GM21723 (cell line): ENCODE results near the gene HP.
"Not testable (repeated sequence)": the region's sequence is repeated elsewhere in the genome, so short reads cannot be mapped to it uniquely, and the experiment has no call there.

ENCODE experiments used
- ATAC-seq: cut with Tn5 transposase; IDR thresholded peaks from one replicate; pipeline ENCODE4 v1.9.1; 2021; ENCODE audit warnings: mild to moderate bottlenecking, moderate library complexity; ENCODE audit not compliant: unreplicated experiment

Gene HP

GRCh38 chr16:72043058-72043457, 11.2 kb upstream of the HP start:
- no peak for ATAC-seq

DNA sequence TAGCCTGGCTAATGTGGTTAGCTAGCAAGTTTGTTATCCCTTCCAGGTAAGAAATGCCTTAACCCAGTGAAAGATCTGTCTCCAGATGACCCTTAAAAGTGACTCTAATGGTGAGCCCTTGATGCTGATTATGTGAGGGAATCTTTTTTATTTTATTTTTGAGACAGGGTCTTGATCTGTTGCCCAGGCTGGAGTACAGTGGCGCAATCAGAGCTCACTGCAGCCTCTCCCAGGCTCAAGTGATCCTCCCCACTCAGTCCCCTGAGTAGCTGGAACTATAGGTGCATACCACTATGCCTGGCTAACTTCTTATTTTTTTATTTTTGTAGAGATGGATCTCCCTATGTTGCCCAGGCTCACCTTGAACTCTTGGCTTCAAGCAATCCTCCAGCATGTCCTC, 10.8 kb upstream of the HP start:
- no peak for ATAC-seq

DNA sequence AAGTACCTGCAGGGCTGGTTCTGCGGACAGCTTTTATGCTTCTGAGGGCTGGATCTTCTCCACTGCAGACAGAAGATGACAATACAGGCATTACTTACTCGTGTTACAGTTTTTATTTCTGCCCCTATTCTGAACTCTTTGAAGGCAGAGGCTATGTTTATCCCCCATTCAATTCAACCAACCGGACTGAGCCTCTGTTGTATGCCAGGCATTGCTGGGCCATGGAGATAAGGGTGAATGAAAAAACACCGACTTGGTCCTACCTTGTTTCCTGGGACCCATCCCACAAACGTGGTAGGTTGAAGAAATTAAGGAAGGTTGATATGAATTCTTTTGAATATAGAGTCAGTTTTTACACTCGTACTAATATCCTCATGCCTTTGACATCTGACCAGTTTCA, 10.0 kb upstream of the HP start:
- no peak for ATAC-seq

- ATAC-seq = no peak
These were observed 9.4 kb upstream of the HP start for GRCh38 chr16:72044825-72045359.

DNA sequence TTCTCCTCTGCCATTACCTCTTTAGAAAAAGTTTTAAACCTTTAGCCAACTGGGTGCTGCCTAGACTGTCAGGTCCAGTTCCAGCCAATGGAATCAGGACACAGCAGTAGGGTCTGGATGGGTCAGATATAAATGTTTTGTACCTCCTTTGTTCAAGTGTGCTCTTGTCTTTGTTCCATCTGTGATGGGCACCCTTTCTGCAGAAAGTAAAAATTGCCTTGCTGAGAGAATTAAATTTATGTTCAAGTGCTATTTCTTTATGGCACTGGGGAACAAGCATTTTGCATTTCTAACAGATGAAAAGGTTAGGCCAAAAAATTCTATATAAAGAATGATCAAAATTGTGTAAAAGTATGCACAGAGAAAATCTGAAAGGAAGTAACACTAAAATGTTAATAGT, 5.2 kb upstream of the HP start:
- ATAC-seq = no peak

- ATAC-seq = no peak
These were observed 3.4 kb upstream of the HP start for GRCh38 chr16:72050769-72051464.

GRCh38 chr16:72051818-72052217, 2.5 kb upstream of the HP start:
- ATAC-seq = no peak

DNA sequence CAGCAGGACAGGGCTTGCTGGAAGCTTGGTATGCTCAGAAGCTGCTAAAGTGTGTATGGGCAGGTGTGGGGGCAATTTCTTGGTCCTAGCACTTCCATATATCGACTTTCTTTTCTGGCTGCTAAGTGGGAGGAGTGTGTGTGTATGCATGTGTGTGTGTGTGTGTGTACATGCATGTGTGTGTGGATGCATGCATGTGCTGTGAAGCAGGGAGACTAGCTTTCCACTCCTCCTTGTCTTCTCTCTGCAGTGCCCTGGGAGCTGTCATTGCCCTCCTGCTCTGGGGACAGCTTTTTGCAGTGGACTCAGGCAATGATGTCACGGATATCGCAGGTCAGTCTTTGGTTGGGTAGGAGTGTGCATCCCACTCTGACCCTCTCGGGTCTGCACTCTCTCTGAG, 1.6 kb downstream of the HP start:
- no peak for ATAC-seq

- ATAC-seq = not testable (repeated sequence)
These were observed 3.0 kb downstream of the HP start for GRCh38 chr16:72057313-72057712.

GRCh38 chr16:72059060-72059459, 4.8 kb downstream of the HP start:
- not testable (repeated sequence) for ATAC-seq

DNA sequence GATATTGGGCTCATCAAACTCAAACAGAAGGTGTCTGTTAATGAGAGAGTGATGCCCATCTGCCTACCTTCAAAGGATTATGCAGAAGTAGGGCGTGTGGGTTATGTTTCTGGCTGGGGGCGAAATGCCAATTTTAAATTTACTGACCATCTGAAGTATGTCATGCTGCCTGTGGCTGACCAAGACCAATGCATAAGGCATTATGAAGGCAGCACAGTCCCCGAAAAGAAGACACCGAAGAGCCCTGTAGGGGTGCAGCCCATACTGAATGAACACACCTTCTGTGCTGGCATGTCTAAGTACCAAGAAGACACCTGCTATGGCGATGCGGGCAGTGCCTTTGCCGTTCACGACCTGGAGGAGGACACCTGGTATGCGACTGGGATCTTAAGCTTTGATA, 6.1 kb downstream of the HP start:
- no peak for ATAC-seq

GRCh38 chr16:72061564-72061963, 7.3 kb downstream of the HP start:
- no peak for ATAC-seq

DNA sequence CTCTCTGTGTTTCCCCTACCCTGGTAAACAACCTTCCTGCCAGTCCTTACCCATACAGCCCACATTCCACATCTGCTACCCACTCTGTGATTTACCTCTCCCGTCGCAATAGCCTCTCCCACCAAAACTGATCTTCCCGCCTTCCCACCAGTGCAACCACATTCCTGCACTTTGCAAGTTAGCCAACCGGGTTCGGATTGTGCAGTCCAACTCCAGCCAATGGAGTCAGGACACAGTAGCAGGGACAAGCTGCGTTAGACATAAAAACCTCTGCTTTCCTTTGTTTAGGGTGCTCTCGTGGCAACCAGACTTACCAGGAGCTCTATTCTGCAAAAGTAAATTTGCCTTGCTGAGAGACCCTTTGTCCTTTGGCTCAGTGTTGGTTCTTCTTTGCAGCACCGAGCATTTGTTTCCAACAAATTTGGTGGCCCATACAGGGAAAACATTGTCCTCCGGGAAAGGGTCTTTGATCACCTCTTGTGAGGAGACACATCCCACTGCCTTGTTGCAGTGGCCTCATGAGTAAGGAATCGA, 10.1 kb downstream of the HP start:
- no peak for ATAC-seq

DNA sequence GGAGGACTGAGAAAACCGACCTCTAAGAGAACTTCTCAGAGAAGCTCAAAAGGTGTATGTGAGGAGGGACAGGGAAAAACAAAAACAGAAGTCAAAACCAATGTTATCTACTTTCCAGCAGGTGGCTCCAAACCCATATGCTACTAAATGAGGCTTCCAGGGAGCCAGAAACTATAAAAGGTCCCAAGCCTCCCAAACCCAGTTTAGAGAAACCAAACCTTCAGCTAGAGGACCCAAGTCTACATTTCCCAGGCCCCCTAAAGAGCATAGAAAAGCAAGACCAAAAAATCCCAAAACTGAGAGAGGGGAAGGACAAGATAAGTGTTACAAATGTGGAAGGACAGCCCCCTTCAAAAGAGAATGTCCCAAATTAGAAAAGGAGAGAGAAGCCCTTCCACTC, 12.4 kb downstream of the HP start:
- ATAC-seq = no peak

GRCh38 chr16:72068930-72069329, 14.6 kb downstream of the HP start:
- no peak for ATAC-seq

- no peak for ATAC-seq
These were observed 18.4 kb downstream of the HP start for GRCh38 chr16:72072514-72073342.

DNA sequence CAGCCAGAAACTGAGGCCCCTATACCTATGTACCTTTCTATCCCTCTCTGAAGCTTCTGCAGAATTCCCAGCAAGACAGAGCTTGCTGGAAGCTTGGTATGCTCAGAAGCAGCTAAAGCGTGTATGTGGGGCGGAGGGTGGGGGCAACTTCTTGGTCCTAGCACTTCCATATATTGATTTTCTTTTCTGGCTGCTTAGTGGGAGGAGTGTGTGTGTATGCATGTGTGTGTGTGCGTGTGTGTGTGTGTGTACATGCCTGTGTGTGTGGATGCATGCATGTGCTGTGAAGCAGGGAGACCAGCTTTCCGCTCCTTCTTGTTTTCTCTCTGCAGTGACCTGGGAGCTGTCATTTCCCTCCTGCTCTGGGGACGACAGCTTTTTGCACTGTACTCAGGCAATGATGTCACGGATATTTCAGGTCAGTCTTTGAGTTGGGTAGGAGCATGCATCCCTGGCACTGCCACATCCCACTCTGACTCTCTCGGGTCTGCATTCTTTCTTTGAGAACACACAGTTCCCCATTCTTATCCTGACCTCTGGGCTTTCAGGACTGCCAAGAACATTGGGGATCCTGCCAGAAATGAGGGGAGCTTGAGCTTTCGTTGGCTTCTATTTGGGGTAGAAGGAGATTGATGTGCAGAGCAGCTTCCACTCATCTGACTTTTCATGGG, 19.4 kb downstream of the HP start:
- ATAC-seq = no peak

- not testable (repeated sequence) for ATAC-seq
These were observed 20.8 kb downstream of the HP start for GRCh38 chr16:72075067-72075466.

DNA sequence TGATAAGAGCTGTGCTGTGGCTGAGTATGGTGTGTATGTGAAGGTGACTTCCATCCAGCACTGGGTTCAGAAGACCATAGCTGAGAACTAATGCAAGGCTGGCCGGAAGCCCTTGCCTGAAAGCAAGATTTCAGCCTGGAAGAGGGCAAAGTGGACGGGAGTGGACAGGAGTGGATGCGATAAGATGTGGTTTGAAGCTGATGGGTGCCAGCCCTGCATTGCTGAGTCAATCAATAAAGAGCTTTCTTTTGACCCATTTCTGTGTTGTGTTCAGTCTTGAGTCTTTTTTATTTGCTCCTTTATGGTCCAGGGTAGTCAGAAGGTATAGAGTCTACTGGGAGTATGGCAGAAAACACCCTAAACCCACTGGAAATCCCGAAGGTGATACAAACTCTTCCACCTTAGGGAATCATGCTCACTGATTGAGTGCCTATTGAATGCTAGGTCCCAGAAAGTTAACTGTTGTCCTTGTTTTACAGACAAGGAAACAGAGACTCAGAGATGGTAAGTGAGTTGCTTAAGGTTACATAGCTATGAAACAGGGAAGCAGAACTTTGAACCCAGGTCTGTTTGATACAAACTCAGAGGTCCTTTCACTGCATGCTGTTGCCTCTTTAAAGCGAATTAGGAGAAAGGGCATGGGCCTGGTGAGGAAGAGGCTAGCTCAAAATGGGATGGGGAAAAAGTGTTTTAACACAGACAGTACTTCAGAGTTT, 22.8 kb downstream of the HP start:
- not testable (repeated sequence) for ATAC-seq

DNA sequence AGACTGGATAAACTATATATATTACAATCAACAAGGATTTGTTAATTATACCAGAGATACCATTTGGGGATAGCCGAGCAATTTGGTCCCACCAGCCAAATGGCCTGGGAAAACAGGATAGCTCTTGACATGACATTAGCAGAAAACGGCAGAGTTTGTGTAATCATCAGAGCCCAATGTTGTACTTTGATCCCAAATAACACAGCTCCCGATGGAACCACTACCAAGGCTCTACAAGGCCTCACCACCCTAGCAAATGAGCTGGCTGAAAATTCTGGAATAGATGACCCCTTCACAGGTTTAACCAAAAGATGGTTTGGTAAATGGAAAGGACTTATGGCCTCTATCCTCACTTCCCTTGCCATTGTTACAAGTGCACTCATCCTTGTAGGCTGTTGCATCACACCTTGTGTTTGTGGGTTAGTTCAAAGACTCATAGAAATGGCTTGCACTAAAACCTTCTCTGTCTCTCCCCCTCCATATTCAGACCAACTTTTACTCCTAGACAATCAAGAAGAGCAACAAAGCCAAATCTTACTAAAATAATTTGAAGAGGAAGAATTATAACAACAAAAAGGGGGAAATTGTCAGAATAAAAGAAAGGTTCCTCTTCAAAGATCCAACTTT, 29.6 kb downstream of the HP start:
- ATAC-seq = no peak
